Activated CD8-positive, alpha-beta memory T cell treated with anti-CD3 and anti-CD28 coated beads, Interleukin-2, amount 50 U/mL, for 1 hour (primary cell): ENCODE measurements around the gene EFHD1.
"Not testable (repeated sequence)": the region's sequence is repeated elsewhere in the genome, so short reads cannot be mapped to it uniquely, and the experiment has no call there.

Experiments
- DNase-seq: peaks from one replicate; pipeline ENCODE4 v3.0.0-alpha.2; 2020; ENCODE audit errors: extremely low read depth

The EFHD1 gene

GRCh38 chr2:232621186-232621585, 12.2 kb upstream of the EFHD1 start:
- DNase-seq, result no peak

GRCh38 chr2:232622563-232622962, 10.8 kb upstream of the EFHD1 start:
- DNase-seq, result no peak

GRCh38 chr2:232623768-232624765, 9.3 kb upstream of the EFHD1 start:
- no peak for DNase-seq

GRCh38 chr2:232626584-232626983, 6.8 kb upstream of the EFHD1 start:
- DNase-seq, result no peak

GRCh38 chr2:232628466-232629128, 4.8 kb upstream of the EFHD1 start:
- no peak for DNase-seq

- DNase-seq, result no peak
Measured at GRCh38 chr2:232629129-232629475, 4.3 kb upstream of the EFHD1 start.

- no peak for DNase-seq
Measured at GRCh38 chr2:232632229-232632903, 1.0 kb upstream of the EFHD1 start.

GRCh38 chr2:232632904-232633412, 446 bp upstream of the EFHD1 start:
- DNase-seq, result no peak

GRCh38 chr2:232634206-232635150, 1.1 kb downstream of the EFHD1 start:
- no peak for DNase-seq

- not testable (repeated sequence) for DNase-seq
Measured at GRCh38 chr2:232635376-232635775, 2.0 kb downstream of the EFHD1 start.

- no peak for DNase-seq
Measured at GRCh38 chr2:232635820-232636219, 2.4 kb downstream of the EFHD1 start.

- no peak for DNase-seq
Measured at GRCh38 chr2:232636788-232637420, 3.5 kb downstream of the EFHD1 start.

GRCh38 chr2:232637866-232638583, 4.6 kb downstream of the EFHD1 start:
- DNase-seq, result no peak

- DNase-seq, result no peak
Measured at GRCh38 chr2:232641153-232641848, 7.9 kb downstream of the EFHD1 start.

- DNase-seq, result no peak
Measured at GRCh38 chr2:232643147-232643425, 9.7 kb downstream of the EFHD1 start.

- DNase-seq, result no peak
Measured at GRCh38 chr2:232643813-232644347, 10.5 kb downstream of the EFHD1 start.

- no peak for DNase-seq
Measured at GRCh38 chr2:232645061-232645460, 11.7 kb downstream of the EFHD1 start.

GRCh38 chr2:232646726-232647125, 13.3 kb downstream of the EFHD1 start:
- DNase-seq, result no peak

GRCh38 chr2:232647261-232647660, 13.9 kb downstream of the EFHD1 start:
- no peak for DNase-seq
